WTC11 (cell line): Measurements from ENCODE around the gene RHOT2.

Source experiments
- CREB1 ChIP-seq: sonication (generic); formaldehyde crosslinking; IDR thresholded peaks from 2 replicates; pipeline ENCODE4 v1.8.0; 2023; ENCODE audit warnings: mild to moderate bottlenecking, missing genetic modification reagents
- CTCF ChIP-seq: fragments of 200-600 bp; IDR thresholded peaks from 2 replicates; pipeline ENCODE4 v1.8.0; 2022; ENCODE audit warnings: antibody characterized with exemption
- ESRRA ChIP-seq: sonication (generic); formaldehyde crosslinking; IDR thresholded peaks from 2 replicates; pipeline ENCODE4 v1.8.1; 2022; ENCODE audit warnings: mild to moderate bottlenecking, missing genetic modification reagents, borderline replicate concordance
- KAT7 ChIP-seq: sonication (generic); formaldehyde crosslinking; IDR thresholded peaks from 2 replicates; pipeline ENCODE4 v1.8.1; 2023; ENCODE audit warnings: missing genetic modification reagents, mild to moderate bottlenecking, borderline replicate concordance
- NFYB ChIP-seq: sonication (generic); formaldehyde crosslinking; conservative IDR thresholded peaks from 2 replicates; pipeline ENCODE4 v1.8.0; 2022; ENCODE audit warnings: low read depth, missing genetic modification reagents
- ZNF121 ChIP-seq: sonication (generic); formaldehyde crosslinking; IDR thresholded peaks from 2 replicates; pipeline ENCODE4 v1.8.0; 2023; ENCODE audit warnings: missing genetic modification reagents
- TF ChIP-seq, protein P1 (sequence below): sonication (generic); formaldehyde crosslinking; IDR thresholded peaks from 2 replicates; pipeline ENCODE4 v1.8.1; 2022; ENCODE audit warnings: mild to moderate bottlenecking, moderate library complexity, missing genetic modification reagents
- TF ChIP-seq, protein P2 (sequence below): fragments of 250-450 bp; sonication (Bioruptor Pico); conservative IDR thresholded peaks from 2 replicates; pipeline ENCODE4 v1.9.0; 2021; ENCODE audit warnings: mild to moderate bottlenecking

DNA sequence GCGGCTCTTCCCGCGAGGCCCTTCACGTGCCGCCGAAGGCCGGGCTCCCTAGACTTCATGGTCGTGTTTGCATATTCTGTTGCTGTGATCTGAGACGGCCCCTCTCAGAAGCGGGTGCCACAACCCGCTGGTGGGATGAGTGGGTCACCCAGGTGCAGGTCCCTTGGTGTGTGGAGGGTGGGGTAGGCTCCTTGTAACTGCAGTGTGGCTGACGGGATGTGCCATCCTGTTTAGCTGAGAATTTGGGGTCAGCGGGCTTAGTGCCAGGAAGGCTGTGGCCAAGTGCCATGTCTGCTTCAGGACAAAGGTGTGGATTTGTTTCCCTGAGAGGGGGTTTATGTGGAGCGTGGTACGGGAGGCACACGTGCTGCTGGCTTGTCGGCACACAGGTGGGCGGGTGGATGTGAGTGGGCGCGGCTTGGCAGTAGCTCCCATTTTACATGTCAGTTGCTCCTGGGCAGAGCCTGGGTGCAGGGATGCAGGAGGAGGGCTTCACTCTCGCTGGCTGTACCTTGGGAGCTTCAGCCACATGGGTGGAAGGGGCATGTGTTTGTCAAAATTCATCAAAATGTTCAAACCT lies 46.3 kb upstream of the RHOT2 start:
- TF ChIP-seq CTCF (no peak), CREB1 (CRISPR knock-in tag) (no peak), ZNF121 (CRISPR knock-in tag) (no peak), KAT7 (CRISPR knock-in tag) (no peak), NFYB (CRISPR knock-in tag) (no peak), ESRRA (CRISPR knock-in tag) (no peak)
- TF ChIP-seq, protein P1, sequence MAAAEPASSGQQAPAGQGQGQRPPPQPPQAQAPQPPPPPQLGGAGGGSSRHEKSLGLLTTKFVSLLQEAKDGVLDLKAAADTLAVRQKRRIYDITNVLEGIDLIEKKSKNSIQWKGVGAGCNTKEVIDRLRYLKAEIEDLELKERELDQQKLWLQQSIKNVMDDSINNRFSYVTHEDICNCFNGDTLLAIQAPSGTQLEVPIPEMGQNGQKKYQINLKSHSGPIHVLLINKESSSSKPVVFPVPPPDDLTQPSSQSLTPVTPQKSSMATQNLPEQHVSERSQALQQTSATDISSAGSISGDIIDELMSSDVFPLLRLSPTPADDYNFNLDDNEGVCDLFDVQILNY (CRISPR knock-in tag): no peak
- TF ChIP-seq, protein P2, sequence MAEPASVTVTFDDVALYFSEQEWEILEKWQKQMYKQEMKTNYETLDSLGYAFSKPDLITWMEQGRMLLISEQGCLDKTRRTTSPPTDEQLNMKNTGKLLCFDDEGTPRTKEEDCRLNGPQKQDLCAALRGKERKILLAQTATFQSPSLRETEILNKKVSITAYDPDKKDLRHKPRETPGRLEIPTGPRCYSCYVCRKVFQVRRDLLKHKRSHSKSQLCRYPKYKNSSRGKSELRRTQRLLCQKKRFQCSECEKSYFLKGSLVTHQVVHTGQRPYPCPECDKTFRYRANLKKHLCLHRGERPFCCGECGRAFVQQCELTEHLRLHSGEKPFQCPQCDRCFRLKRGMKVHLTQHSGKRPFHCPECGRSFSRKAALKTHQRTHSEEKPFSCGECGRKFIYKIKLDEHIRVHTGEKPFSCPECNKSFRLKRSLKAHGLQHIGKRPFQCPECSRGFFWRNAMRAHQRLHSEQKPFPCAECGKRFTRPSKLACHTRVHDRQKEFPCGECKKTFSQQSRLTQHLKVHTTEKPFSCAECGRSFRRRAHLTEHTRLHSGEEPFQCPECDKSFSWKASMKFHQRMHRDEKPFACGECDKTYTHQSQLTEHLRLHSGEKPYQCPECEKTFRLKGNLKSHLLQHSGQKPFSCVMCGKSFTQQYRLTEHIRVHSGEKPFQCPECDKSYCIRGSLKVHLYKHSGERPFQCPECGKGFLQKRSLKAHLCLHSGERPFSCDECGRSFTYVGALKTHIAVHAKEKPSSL: no peak
